GM12878 (cell line): ENCODE results near the gene AANAT. TPM values are rescaled to one million over a fixed set of nuclear protein-coding genes. Genes with fewer than 3 reads are reported as not detected.

Source experiments
- CBFB ChIP-seq: IDR thresholded peaks from 2 replicates; pipeline ENCODE4 v1.6.1; 2016; ENCODE audit warnings: antibody characterized with exemption, low read depth
- NFYA ChIP-seq: IDR thresholded peaks from 2 replicates; pipeline ENCODE4 v1.6.1; 2011; ENCODE audit warnings: low read depth, mild to moderate bottlenecking, low read length, improper control_type of control experiment, borderline replicate concordance
- NFYB ChIP-seq: IDR thresholded peaks from 2 replicates; pipeline ENCODE4 v1.6.1; 2011; ENCODE audit warnings: low read depth, mild to moderate bottlenecking, low read length, improper control_type of control experiment, moderate library complexity; ENCODE audit not compliant: insufficient read depth
- PML ChIP-seq: IDR thresholded peaks from 2 replicates; pipeline ENCODE4 v1.6.1; 2012; ENCODE audit warnings: low read length, inconsistent platforms
- TCF3 ChIP-seq: IDR thresholded peaks from 2 replicates; pipeline ENCODE4 v1.6.1; 2012; ENCODE audit warnings: low read depth, mild to moderate bottlenecking, low read length, borderline replicate concordance; ENCODE audit not compliant: insufficient read depth
- ZBED1 ChIP-seq: IDR thresholded peaks from 2 replicates; pipeline ENCODE4 v1.6.1; 2016; ENCODE audit warnings: borderline replicate concordance
- polyA plus RNA-seq, 11 experiments: library from polyadenylated mRNA; depleted of rRNA in 4 of 11; unstranded in 6 of 11; stranded (reverse) in 5 of 11; fragments of >200 nt; fragmentation: Nextera tagmentation in 4 of 11; fragmentation: Illumina TruSeq in 1 of 11; extraction: Ambion mirVana in 4 of 11; extraction: Trizol in 1 of 11; gene quantifications; 1 replicate in 1 of 11; 2 replicates in 10 of 11; pipeline versions ENCODE4 v1.2.1 to v1.2.3, GENCODE V29; 2011 to 2016; ENCODE audit warnings: inconsistent platforms in 2 of 11, missing spikeins in 2 of 11, low read depth in 1 of 11
- total RNA-seq, 4 experiments: library from RNA; depleted of rRNA in 3 of 4; stranded (reverse); fragments of >200 nt in 3 of 4; fragmentation: Illumina TruSeq in 1 of 4; extraction: Trizol in 1 of 4; gene quantifications; 2 replicates each; pipeline versions ENCODE4 v1.2.1 to v1.2.3, GENCODE V29; 2013 to 2021
- TF ChIP-seq, protein P1 (sequence below): IDR thresholded peaks from 2 replicates; pipeline ENCODE4 v1.6.1; 2012; ENCODE audit warnings: mild to moderate bottlenecking, low read depth, low read length

The AANAT gene
- total and polyA plus RNA-seq, 10 of the 15 experiments (the other 5 are each of a cell fraction or from before 2014, with no cell fraction given), result 0.23 TPM; not detected in 9

DNA sequence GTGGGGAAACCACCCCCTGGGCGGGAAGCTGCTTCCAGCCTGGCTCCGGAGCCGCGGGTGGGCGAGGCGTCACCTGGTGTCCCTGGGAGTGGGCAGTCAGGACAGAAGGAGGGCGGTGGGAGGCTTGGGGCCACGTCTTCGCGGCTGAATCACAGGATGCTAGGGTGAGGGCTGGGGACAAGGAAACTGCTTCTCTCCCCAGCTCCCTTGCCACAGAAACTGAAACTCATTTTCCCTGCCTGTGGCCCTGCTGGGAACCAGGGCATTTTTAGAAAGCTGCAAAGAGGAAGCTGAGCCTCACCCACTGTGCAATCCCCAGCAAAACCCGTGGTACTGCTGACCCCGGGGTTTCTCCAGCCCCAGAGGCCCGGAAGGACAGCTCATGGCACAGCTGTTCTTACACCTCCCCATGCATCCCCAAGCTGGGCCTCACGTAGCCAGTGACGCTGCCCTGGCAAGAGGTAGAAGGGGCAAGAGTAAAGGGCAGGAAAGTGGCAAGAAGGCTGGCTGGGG is 25.6 kb downstream of the AANAT start (continued):
- no peak for TF ChIP-seq ZBED1
- no peak for TF ChIP-seq NFYA
- peak; percentile 24; the same call in 1 of the 2 replicates for TF ChIP-seq PML
- TF ChIP-seq TCF3, result 0 out of 2 replicates have a peak, but pooled peaks have one; percentile 64
- TF ChIP-seq, protein P1, sequence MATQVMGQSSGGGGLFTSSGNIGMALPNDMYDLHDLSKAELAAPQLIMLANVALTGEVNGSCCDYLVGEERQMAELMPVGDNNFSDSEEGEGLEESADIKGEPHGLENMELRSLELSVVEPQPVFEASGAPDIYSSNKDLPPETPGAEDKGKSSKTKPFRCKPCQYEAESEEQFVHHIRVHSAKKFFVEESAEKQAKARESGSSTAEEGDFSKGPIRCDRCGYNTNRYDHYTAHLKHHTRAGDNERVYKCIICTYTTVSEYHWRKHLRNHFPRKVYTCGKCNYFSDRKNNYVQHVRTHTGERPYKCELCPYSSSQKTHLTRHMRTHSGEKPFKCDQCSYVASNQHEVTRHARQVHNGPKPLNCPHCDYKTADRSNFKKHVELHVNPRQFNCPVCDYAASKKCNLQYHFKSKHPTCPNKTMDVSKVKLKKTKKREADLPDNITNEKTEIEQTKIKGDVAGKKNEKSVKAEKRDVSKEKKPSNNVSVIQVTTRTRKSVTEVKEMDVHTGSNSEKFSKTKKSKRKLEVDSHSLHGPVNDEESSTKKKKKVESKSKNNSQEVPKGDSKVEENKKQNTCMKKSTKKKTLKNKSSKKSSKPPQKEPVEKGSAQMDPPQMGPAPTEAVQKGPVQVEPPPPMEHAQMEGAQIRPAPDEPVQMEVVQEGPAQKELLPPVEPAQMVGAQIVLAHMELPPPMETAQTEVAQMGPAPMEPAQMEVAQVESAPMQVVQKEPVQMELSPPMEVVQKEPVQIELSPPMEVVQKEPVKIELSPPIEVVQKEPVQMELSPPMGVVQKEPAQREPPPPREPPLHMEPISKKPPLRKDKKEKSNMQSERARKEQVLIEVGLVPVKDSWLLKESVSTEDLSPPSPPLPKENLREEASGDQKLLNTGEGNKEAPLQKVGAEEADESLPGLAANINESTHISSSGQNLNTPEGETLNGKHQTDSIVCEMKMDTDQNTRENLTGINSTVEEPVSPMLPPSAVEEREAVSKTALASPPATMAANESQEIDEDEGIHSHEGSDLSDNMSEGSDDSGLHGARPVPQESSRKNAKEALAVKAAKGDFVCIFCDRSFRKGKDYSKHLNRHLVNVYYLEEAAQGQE, result no peak
- TF ChIP-seq NFYB, result no peak
- TF ChIP-seq CBFB, result 0 out of 2 replicates have a peak, but pooled peaks have one; percentile 10
